Sigmoid colon (tissue), 7 donors: ENCODE measurements around the gene NEMF. TPM values are rescaled to one million over a fixed set of nuclear protein-coding genes. Genes with fewer than 3 reads are reported as not detected.
"Not testable (repeated sequence)": the region's sequence is repeated elsewhere in the genome, so short reads cannot be mapped to it uniquely, and the experiment has no call there.

ENCODE experiments used
- DNase-seq: peaks from one replicate; pipeline ENCODE4 v3.0.0-alpha.2; 2019
- H3K27ac ChIP-seq, 4 donors: fragments of 200-600 bp; sonication (generic); one replicate each; pipeline ENCODE4 v1.5.1; 2016 to 2019; ENCODE audit warnings: mild to moderate bottlenecking in 1 of 4
- H3K27me3 ChIP-seq, 3 donors: fragments of 200-600 bp; sonication (generic); one replicate each; pipeline ENCODE4 v1.5.1; 2019; ENCODE audit warnings: mild to moderate bottlenecking in 1 of 3
- H3K36me3 ChIP-seq, 4 donors: fragments of 200-600 bp; sonication (generic); one replicate each; pipeline ENCODE4 v1.5.1; 2016 to 2019
- H3K4me1 ChIP-seq, 4 donors: fragments of 200-600 bp; sonication (generic); one replicate each; pipeline ENCODE4 v1.5.1; 2017 to 2019
- H3K4me3 ChIP-seq, 4 donors: fragments of 200-600 bp; sonication (generic); one replicate each; pipeline ENCODE4 v1.5.1; 2017 to 2019; ENCODE audit warnings: mild to moderate bottlenecking in 2 of 4, moderate library complexity in 1 of 4
- H3K9me3 ChIP-seq, 4 donors: fragments of 200-600 bp in 3 of 4; sonication (generic) in 3 of 4; one replicate each; pipeline versions ENCODE4 v1.5.1 to v1.6.1; 2013 to 2019
- EP300 ChIP-seq, 4 donors: sonication (generic); formaldehyde crosslinking; IDR thresholded peaks; one replicate each; pipeline ENCODE4 v1.6.1; 2017; ENCODE audit warnings: antibody characterized with exemption in 4 of 4
- POLR2A ChIP-seq, 2 donors: fragments of 450-650 bp; IDR thresholded peaks; one replicate each; pipeline ENCODE4 v1.6.1; 2016; ENCODE audit warnings: antibody characterized with exemption in 2 of 2, mild to moderate bottlenecking in 2 of 2, moderate library complexity in 2 of 2
- POLR2AphosphoS5 ChIP-seq, 4 donors: sonication (generic); formaldehyde crosslinking; IDR thresholded peaks; one replicate each; pipeline ENCODE4 v1.6.1; 2017; ENCODE audit warnings: antibody characterized with exemption in 4 of 4
- WGBS, 2 donors: extraction: QIAGEN DNeasy Blood & Tissue Kit; methylation state at CpG; one replicate each; pipeline ENCODE4 v1.1.7; 2013; 5-methylcytosine and 5-hydroxymethylcytosine counted together
- intact Hi-C: fragments of 100-400 bp; cut with DNase I; formaldehyde crosslinking; loops from one replicate; pipeline ENCODE4 v1.15.1; 2023
- polyA plus RNA-seq, 3 donors: library from polyadenylated mRNA; stranded (reverse); fragments of 200-250 nt; gene quantifications; one replicate each; pipeline ENCODE4 v1.2.3, GENCODE V29; 2013
- total RNA-seq, 4 donors: library from RNA; depleted of rRNA; stranded (reverse); fragments of >200 nt; gene quantifications; one replicate each; pipeline ENCODE4 v1.1.0, GENCODE V29; 2016
- TF ChIP-seq, protein P1 (sequence below), 4 experiments: fragments of 450-650 bp in 3 of 4; fragments of 200-600 bp in 1 of 4; IDR thresholded peaks; one replicate each; pipeline ENCODE4 v1.5.1; 2016 to 2019; ENCODE audit warnings: antibody characterized with exemption in 4 of 4, mild to moderate bottlenecking in 3 of 4, moderate library complexity in 2 of 4
- donor health status: healthy with polysubstance abuse.
- donor health status: Bipolar disorder and iron deficiency.
- donor health status: healthy.

The NEMF gene
- total and polyA plus RNA-seq, 7 donors: 18.0 to 121 (median 73.7) TPM

DNA sequence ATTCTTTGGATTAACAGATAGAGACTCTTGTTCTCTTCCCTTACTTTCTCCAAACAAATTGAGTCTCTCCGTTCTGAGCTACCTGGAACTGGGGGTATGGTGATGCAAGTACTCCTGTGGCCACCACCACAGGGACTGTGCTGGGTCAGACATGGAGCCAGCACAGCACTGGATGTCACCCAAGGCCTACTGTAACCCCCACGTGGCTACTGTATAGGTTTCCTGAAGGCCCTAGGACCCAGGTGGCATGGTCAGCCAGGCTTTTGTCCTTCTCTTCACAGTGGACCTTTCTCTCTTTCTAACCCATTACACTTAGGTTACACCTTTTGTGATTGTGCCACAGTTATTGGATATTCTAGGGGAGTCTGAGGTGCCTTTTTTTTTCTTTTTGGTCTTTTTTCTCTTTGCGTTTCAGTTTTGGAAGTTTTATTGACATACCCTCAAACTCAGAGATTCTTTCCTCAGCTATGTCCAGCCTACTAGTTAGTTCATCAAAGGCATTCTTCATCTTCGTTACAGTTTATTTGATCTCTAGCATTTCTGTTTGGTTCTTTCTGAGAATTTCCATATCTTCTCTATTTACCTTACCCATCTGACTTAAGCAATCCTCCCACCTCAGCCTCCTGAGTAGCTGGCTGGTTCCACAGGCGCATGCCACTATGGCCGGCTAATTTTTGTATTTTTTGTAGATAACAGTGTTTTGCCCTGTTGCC, 90.6 kb downstream of the NEMF start:
- no peak for DNase-seq
- peaks cover 0 to 5% (median 3%) of the 10 kb centered on the region in 4 donors for H3K4me1 ChIP-seq
- no peak overlapping the region for H3K27ac ChIP-seq
- H3K27me3 ChIP-seq: no peaks in the 10 kb centered on the region
- H3K4me3 ChIP-seq: no peak overlapping the region
- H3K36me3 ChIP-seq: no peaks in the 10 kb centered on the region
- H3K9me3 ChIP-seq: no peaks in the 10 kb centered on the region
- WGBS, 2 donors: 88 to 91% methylated on average over 6 of the region's 6 CpGs
- TF ChIP-seq POLR2A (IDR thresholded peaks at IDR 0.05): no peak
- TF ChIP-seq POLR2AphosphoS5 (IDR thresholded peaks at IDR 0.05): no peak
- no peak for TF ChIP-seq EP300 (IDR thresholded peaks at IDR 0.05)
- TF ChIP-seq, protein P1, sequence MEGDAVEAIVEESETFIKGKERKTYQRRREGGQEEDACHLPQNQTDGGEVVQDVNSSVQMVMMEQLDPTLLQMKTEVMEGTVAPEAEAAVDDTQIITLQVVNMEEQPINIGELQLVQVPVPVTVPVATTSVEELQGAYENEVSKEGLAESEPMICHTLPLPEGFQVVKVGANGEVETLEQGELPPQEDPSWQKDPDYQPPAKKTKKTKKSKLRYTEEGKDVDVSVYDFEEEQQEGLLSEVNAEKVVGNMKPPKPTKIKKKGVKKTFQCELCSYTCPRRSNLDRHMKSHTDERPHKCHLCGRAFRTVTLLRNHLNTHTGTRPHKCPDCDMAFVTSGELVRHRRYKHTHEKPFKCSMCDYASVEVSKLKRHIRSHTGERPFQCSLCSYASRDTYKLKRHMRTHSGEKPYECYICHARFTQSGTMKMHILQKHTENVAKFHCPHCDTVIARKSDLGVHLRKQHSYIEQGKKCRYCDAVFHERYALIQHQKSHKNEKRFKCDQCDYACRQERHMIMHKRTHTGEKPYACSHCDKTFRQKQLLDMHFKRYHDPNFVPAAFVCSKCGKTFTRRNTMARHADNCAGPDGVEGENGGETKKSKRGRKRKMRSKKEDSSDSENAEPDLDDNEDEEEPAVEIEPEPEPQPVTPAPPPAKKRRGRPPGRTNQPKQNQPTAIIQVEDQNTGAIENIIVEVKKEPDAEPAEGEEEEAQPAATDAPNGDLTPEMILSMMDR (IDR thresholded peaks at IDR 0.05): no peak
- intact Hi-C loops: no loop called here

DNA sequence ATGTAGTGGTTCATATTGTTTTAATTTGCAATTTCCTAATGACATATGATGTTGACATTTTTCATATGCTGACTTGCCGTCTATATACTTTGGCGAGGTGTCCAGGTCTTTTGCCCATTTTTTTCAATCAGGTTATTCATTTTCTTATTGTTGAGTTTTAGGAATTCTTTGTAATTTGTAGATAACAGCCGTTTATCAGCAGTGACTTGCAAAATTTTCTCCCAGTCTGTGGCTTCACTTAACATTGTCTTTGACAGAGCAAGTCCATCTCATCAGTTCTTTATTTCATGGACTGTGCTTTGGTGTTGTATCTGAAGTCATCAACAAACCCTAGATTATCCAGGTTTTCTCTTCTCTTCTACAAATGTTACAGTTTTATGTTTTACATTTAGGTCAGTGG, 97.2 kb downstream of the NEMF start:
- no peaks in the 10 kb centered on the region for H3K9me3 ChIP-seq
- no peak overlapping the region for H3K4me3 ChIP-seq
- H3K4me1 ChIP-seq: no peaks in the 10 kb centered on the region
- H3K36me3 ChIP-seq: peaks cover 0 to 24% (median 3%) of the 10 kb centered on the region in 4 donors
- 86% methylated on average over 3 of the region's 3 CpGs for WGBS, 2 donors
- no peak for DNase-seq
- no peaks in the 10 kb centered on the region for H3K27me3 ChIP-seq
- intact Hi-C loops: no loop called here
- H3K27ac ChIP-seq: no peak overlapping the region
- TF ChIP-seq POLR2AphosphoS5 (IDR thresholded peaks at IDR 0.05) (no peak), POLR2A (IDR thresholded peaks at IDR 0.05) (no peak), EP300 (IDR thresholded peaks at IDR 0.05) (no peak)
- TF ChIP-seq, protein P1 (IDR thresholded peaks at IDR 0.05): no peak

DNA sequence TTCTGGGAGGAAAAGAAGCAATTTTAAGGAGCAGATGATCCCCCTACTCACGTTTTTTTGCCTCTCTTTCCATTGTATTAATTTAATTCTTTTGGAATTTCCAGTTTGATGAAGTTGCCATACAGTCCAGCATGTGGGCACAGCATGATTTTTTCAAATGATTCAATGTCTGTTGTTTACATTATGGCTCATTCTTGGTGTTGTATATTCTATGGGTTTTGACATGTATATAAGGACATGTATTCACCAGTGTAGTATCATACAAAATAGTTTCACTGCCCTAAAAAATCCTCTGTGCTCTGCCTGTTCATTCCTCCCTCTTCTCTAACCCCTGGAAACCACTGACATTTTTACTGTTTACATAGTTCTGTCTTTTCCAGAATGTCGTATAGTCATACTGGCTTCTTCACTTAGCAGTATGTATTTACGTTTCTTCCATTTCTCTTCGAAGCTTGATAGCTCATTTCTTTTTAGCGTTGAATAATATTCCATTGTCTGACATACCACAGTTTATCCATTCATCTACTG, 98.0 kb downstream of the NEMF start:
- Histone ChIP-seq H3K4me3 (no peak overlapping the region), H3K27me3 (no peaks in the 10 kb centered on the region), H3K36me3 (peaks cover 0 to 31% (median 3%) of the 10 kb centered on the region in 4 donors), H3K27ac (no peak overlapping the region), H3K9me3 (no peaks in the 10 kb centered on the region), H3K4me1 (no peaks in the 10 kb centered on the region)
- 66 to 82% methylated on average over 5 of the region's 5 CpGs for WGBS, 2 donors
- DNase-seq: no peak
- TF ChIP-seq, protein P1 (IDR thresholded peaks at IDR 0.05): no peak
- TF ChIP-seq POLR2A (IDR thresholded peaks at IDR 0.05) (no peak), POLR2AphosphoS5 (IDR thresholded peaks at IDR 0.05) (no peak)
- intact Hi-C loops: no loop called here

DNA sequence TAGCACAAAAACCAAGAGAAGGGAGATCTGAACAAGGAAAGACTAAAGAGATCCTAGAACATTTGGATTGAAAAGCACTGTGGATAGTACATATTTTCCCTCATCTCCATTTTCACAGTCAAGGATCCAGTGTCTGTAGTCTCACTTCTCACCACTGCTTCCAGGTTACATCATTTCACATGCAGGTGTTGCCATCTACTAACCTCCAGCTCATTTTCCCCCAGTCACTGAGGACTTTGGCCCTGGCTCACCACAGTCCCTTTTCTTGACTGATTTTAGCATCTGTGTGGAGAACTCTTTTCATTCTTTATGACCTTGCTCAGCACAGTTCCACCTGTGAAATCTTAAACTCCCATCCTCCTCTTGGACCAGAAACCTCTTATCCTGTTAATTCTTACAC, 106.1 kb downstream of the NEMF start:
- intact Hi-C loops: not testable (repeated sequence)

DNA sequence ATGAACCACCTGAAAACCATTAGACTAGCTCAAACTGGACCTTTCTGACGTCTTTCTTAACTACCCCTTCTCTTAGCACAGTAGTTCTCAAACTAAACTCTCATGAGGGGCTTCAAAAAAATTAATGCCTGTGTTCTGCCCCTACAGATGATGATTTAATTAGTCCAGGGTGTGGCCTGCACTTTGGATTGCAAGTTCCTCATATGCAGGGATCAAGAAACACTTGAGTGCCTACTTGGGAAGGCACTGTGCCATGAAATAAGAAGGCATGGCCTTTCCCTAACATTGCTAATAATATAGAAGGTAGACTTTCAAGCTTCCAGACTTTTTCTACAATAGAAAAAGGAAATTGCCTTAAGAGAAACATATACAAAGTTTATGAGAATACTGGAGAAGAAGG, 107.4 kb downstream of the NEMF start:
- Histone ChIP-seq H3K9me3 (no peaks in the 10 kb centered on the region), H3K4me1 (no peaks in the 10 kb centered on the region), H3K4me3 (no peak overlapping the region), H3K27ac (no peak overlapping the region), H3K36me3 (peaks cover 6 to 81% (median 16%) of the 10 kb centered on the region in 4 donors), H3K27me3 (no peaks in the 10 kb centered on the region)
- DNase-seq: no peak
- intact Hi-C loops: no loop called here
- TF ChIP-seq, protein P1 (IDR thresholded peaks at IDR 0.05): no peak
- TF ChIP-seq EP300 (IDR thresholded peaks at IDR 0.05): no peak
- TF ChIP-seq POLR2AphosphoS5 (IDR thresholded peaks at IDR 0.05): no peak
- no peak for TF ChIP-seq POLR2A (IDR thresholded peaks at IDR 0.05)
- 86 to 91% methylated on average over 1 of the region's 1 CpG for WGBS, 2 donors

More for the DNA sequence above, 106.1 kb downstream of the NEMF start:
- H3K4me1 ChIP-seq, DNase-seq, H3K27me3 ChIP-seq, H3K4me3 ChIP-seq, H3K9me3 ChIP-seq, H3K27ac ChIP-seq: not testable (repeated sequence)
- peaks cover 0 to 78% (median 10%) of the 10 kb centered on the region in 4 donors for H3K36me3 ChIP-seq

DNA sequence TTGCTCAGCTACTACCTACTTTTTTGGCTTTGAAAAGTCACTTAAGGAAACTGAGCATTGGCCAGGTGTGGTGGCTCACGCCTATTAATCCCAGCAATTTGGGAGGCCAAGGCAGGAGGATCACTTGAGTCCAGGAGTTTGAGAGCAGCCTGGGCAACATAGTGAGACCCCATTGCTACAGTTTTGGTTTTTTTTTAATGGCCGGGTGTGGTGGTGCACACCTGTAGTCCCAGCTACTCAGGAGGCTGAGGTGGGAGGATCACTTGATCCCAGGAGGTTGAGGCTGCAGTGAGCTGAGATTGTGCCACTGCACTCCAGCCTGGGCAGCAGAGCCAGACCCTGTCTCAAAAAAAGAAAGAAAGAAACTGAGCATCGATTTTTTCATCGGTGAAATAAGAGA, 116.9 kb downstream of the NEMF start:
- WGBS, 2 donors: 87 to 98% methylated on average over 4 of the region's 4 CpGs
- intact Hi-C loops: not testable (repeated sequence)

More for the DNA sequence above, 116.9 kb downstream of the NEMF start:
- not testable (repeated sequence) for H3K27me3 ChIP-seq, DNase-seq, H3K27ac ChIP-seq, H3K9me3 ChIP-seq, H3K4me1 ChIP-seq, H3K4me3 ChIP-seq
- peaks cover 0 to 62% (median 10%) of the 10 kb centered on the region in 4 donors for H3K36me3 ChIP-seq
